HepG2 (cell line): ENCODE results near the gene SRSF1. TPM values are rescaled to one million over a fixed set of nuclear protein-coding genes. Genes with fewer than 3 reads are reported as not detected.

Source experiments
- CHD2 ChIP-seq: IDR thresholded peaks from 2 replicates; pipeline ENCODE4 v1.6.1; 2011; ENCODE audit warnings: low read depth, low read length, improper control_type of control experiment
- HNF4A ChIP-seq: sonication (generic); formaldehyde crosslinking; IDR thresholded peaks from 2 replicates; pipeline ENCODE4 v1.4.0; 2020; ENCODE audit warnings: missing genetic modification reagents
- IRF9 ChIP-seq: sonication (generic); formaldehyde crosslinking; IDR thresholded peaks from 2 replicates; pipeline ENCODE4 v1.8.0; 2022; ENCODE audit warnings: missing genetic modification reagents, mild to moderate bottlenecking, borderline replicate concordance
- KDM2A ChIP-seq: sonication (generic); formaldehyde crosslinking; IDR thresholded peaks from 2 replicates; pipeline ENCODE4 v1.4.0; 2020; ENCODE audit warnings: low read depth, missing genetic modification reagents, borderline replicate concordance
- MBNL3 ChIP-seq: fragments of 250-450 bp; sonication (Bioruptor Pico); conservative IDR thresholded peaks from 2 replicates; pipeline ENCODE4 v1.8.0; 2022; ENCODE audit warnings: mild to moderate bottlenecking, inconsistent platforms
- MED8 ChIP-seq: sonication (generic); formaldehyde crosslinking; IDR thresholded peaks from 2 replicates; pipeline ENCODE4 v1.8.1; 2023; ENCODE audit warnings: mild to moderate bottlenecking, missing genetic modification reagents; ENCODE audit not compliant: insufficient replicate concordance
- NR3C1 ChIP-seq: sonication (generic); formaldehyde crosslinking; IDR thresholded peaks from 2 replicates; pipeline ENCODE4 v1.4.0; 2020; ENCODE audit warnings: missing genetic modification reagents
- POGZ ChIP-seq: sonication (generic); formaldehyde crosslinking; IDR thresholded peaks from 2 replicates; pipeline ENCODE4 v1.4.0; 2020; ENCODE audit warnings: mild to moderate bottlenecking, missing genetic modification reagents
- PPARG ChIP-seq: conservative IDR thresholded peaks from 2 replicates; pipeline ENCODE4 v1.6.1; 2016; ENCODE audit warnings: missing biosample characterization, missing genetic modification reagents
- RELA ChIP-seq: sonication (generic); formaldehyde crosslinking; IDR thresholded peaks from 2 replicates; pipeline ENCODE4 v1.4.0; 2020; ENCODE audit warnings: missing genetic modification reagents
- SMC3 ChIP-seq: IDR thresholded peaks from 2 replicates; pipeline ENCODE4 v1.6.1; 2011; ENCODE audit warnings: low read length, improper control_type of control experiment
- SRSF1 ChIP-seq: fragments of 200-400 bp; formaldehyde crosslinking; optimal IDR thresholded peaks from 2 replicates; pipeline ENCODE3; 2017; ENCODE audit warnings: mild to moderate bottlenecking, low read depth, low read length, moderate library complexity
- TCF7 ChIP-seq: sonication (generic); IDR thresholded peaks from 2 replicates; pipeline ENCODE4 v1.6.1; 2016; ENCODE audit warnings: antibody characterized with exemption, low read depth
- YEATS4 ChIP-seq: sonication (generic); formaldehyde crosslinking; IDR thresholded peaks from 2 replicates; pipeline ENCODE4 v1.4.0; 2020; ENCODE audit warnings: missing genetic modification reagents, borderline replicate concordance
- ZBTB46 ChIP-seq: sonication (generic); formaldehyde crosslinking; IDR thresholded peaks from 2 replicates; pipeline ENCODE4 v1.4.0; 2020; ENCODE audit warnings: mild to moderate bottlenecking, missing genetic modification reagents, borderline replicate concordance
- ZBTB8A ChIP-seq: sonication (generic); formaldehyde crosslinking; IDR thresholded peaks from 2 replicates; pipeline ENCODE4 v1.4.0; 2020; ENCODE audit warnings: mild to moderate bottlenecking, low read depth, missing genetic modification reagents, borderline replicate concordance
- ZNF124 ChIP-seq: sonication (generic); formaldehyde crosslinking; IDR thresholded peaks from 2 replicates; pipeline ENCODE4 v1.4.0; 2020; ENCODE audit warnings: missing genetic modification reagents
- ZNF138 ChIP-seq: sonication (generic); formaldehyde crosslinking; IDR thresholded peaks from 2 replicates; pipeline ENCODE4 v1.5.0; 2020; ENCODE audit warnings: mild to moderate bottlenecking, low read depth, missing genetic modification reagents
- ZNF30 ChIP-seq: sonication (generic); formaldehyde crosslinking; IDR thresholded peaks from 2 replicates; pipeline ENCODE4 v1.5.0; 2020; ENCODE audit warnings: mild to moderate bottlenecking, missing genetic modification reagents
- ZNF619 ChIP-seq: sonication (generic); formaldehyde crosslinking; IDR thresholded peaks from 2 replicates; pipeline ENCODE4 v1.4.0; 2020; ENCODE audit warnings: mild to moderate bottlenecking, missing genetic modification reagents
- ZNF652 ChIP-seq: IDR thresholded peaks from 2 replicates; pipeline ENCODE4 v1.6.1; 2016; ENCODE audit warnings: low read depth, borderline replicate concordance
- ZNF672 ChIP-seq: sonication (generic); formaldehyde crosslinking; IDR thresholded peaks from 2 replicates; pipeline ENCODE4 v1.8.1; 2022; ENCODE audit warnings: missing genetic modification reagents
- polyA plus RNA-seq, 8 experiments: library from polyadenylated mRNA; depleted of rRNA in 3 of 8; stranded (reverse) in 7 of 8; unstranded in 1 of 8; fragments of >200 nt; fragmentation: Illumina TruSeq in 4 of 8; extraction: Trizol in 4 of 8; gene quantifications; 2 replicates each; pipeline versions ENCODE4 v1.2.1 to v1.2.3, GENCODE V29; 2011 to 2016; ENCODE audit warnings: low read depth in 4 of 8, missing spikeins in 1 of 8, mixed read lengths in 1 of 8; ENCODE audit not compliant: insufficient read depth in 1 of 8
- total RNA-seq, 5 experiments: library from RNA; depleted of rRNA; stranded (reverse); fragments of >200 nt; fragmentation: Illumina TruSeq; extraction: Trizol; gene quantifications; 2 replicates each; pipeline ENCODE4 v1.2.3, GENCODE V29; 2016; ENCODE audit warnings: low read depth in 1 of 5
- TF ChIP-seq, protein P1 (sequence below): sonication (generic); formaldehyde crosslinking; conservative IDR thresholded peaks from 2 replicates; pipeline ENCODE4 v1.4.0; 2020; ENCODE audit warnings: missing genetic modification reagents
- TF ChIP-seq, protein P2 (sequence below): sonication (generic); formaldehyde crosslinking; IDR thresholded peaks from 2 replicates; pipeline ENCODE4 v1.4.0; 2020; ENCODE audit warnings: mild to moderate bottlenecking, missing genetic modification reagents
- TF ChIP-seq, protein P3 (sequence below): sonication (generic); formaldehyde crosslinking; IDR thresholded peaks from 2 replicates; pipeline ENCODE4 v1.5.1; 2020; ENCODE audit warnings: mild to moderate bottlenecking, missing genetic modification reagents, moderate library complexity

SRSF1 gene
- total and polyA plus RNA-seq, 2 of the 13 experiments (the other 11 are each of a cell fraction or from before 2014, with no cell fraction given): 142 to 445 TPM

GRCh38 chr17:57984936-57985674, 21.9 kb downstream of the SRSF1 start (continued):
- no peak for TF ChIP-seq KDM2A (CRISPR knock-in tag)
- TF ChIP-seq, protein P1, sequence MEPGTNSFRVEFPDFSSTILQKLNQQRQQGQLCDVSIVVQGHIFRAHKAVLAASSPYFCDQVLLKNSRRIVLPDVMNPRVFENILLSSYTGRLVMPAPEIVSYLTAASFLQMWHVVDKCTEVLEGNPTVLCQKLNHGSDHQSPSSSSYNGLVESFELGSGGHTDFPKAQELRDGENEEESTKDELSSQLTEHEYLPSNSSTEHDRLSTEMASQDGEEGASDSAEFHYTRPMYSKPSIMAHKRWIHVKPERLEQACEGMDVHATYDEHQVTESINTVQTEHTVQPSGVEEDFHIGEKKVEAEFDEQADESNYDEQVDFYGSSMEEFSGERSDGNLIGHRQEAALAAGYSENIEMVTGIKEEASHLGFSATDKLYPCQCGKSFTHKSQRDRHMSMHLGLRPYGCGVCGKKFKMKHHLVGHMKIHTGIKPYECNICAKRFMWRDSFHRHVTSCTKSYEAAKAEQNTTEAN (CRISPR knock-in tag): no peak
- no peak for TF ChIP-seq YEATS4
- TF ChIP-seq, protein P2, sequence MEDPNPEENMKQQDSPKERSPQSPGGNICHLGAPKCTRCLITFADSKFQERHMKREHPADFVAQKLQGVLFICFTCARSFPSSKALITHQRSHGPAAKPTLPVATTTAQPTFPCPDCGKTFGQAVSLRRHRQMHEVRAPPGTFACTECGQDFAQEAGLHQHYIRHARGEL: no peak
- no peak for TF ChIP-seq ZNF672 (CRISPR knock-in tag)
- no peak for TF ChIP-seq ZBTB46
- TF ChIP-seq ZNF619 (CRISPR knock-in tag): no peak
- TF ChIP-seq ZNF138 (CRISPR knock-in tag): no peak
- TF ChIP-seq, protein P3, sequence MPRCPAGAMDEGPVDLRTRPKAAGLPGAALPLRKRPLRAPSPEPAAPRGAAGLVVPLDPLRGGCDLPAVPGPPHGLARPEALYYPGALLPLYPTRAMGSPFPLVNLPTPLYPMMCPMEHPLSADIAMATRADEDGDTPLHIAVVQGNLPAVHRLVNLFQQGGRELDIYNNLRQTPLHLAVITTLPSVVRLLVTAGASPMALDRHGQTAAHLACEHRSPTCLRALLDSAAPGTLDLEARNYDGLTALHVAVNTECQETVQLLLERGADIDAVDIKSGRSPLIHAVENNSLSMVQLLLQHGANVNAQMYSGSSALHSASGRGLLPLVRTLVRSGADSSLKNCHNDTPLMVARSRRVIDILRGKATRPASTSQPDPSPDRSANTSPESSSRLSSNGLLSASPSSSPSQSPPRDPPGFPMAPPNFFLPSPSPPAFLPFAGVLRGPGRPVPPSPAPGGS: no peak
- TF ChIP-seq POGZ (CRISPR knock-in tag): no peak
- no peak for TF ChIP-seq IRF9 (CRISPR knock-in tag)
- no peak for TF ChIP-seq MBNL3
- TF ChIP-seq ZNF652 (CRISPR knock-in tag): peak; percentile 97
- no peak for TF ChIP-seq MED8
- no peak for TF ChIP-seq CHD2
- TF ChIP-seq TCF7: peak; percentile 33; the same call in 1 of the 2 replicates
- no peak for TF ChIP-seq ZBTB8A
- 0 out of 2 replicates have a peak, but pooled peaks have one; percentile 18 for TF ChIP-seq PPARG
- no peak for TF ChIP-seq SMC3
- no peak for TF ChIP-seq SRSF1
- no peak for TF ChIP-seq ZNF30 (CRISPR knock-in tag)
- TF ChIP-seq HNF4A (CRISPR knock-in tag): peak; percentile 65
- no peak for TF ChIP-seq NR3C1 (CRISPR knock-in tag)
- no peak for TF ChIP-seq RELA (CRISPR knock-in tag)
- TF ChIP-seq ZNF124: no peak
